ENCODE data around the gene CA5A.

- no peak for TF ChIP-seq EZH2phosphoT487 (IDR thresholded peaks at IDR 0.05; ENCODE audit: low read depth, severe bottlenecking, unreplicated experiment)
- TF ChIP-seq CTCF (IDR thresholded peaks at IDR 0.05; ENCODE audit: poor library complexity), result no peak
Measured at GRCh38 chr16:87959391-87959990, 23.2 kb upstream of the CA5A start.
